Liver (tissue), 9 donors: ENCODE data around the gene RYR2. TPM values are rescaled to one million over a fixed set of nuclear protein-coding genes. Genes with fewer than 3 reads are reported as not detected.

Source experiments
- DNase-seq: peaks from one replicate; pipeline ENCODE4 v3.0.0-alpha.2; 2017; ENCODE audit warnings: low spot score
- H3K27ac ChIP-seq, 2 donors: one replicate each; pipeline ENCODE4 v1.7.0; 2013; ENCODE audit warnings: inconsistent platforms in 2 of 2, low read length in 2 of 2, control low read depth in 1 of 2, low read depth in 1 of 2, mild to moderate bottlenecking in 1 of 2
- H3K27me3 ChIP-seq, 4 donors: one replicate each; pipeline versions ENCODE4 v1.6.1 to v1.7.0; 2013; ENCODE audit warnings: low read length in 3 of 4, inconsistent platforms in 1 of 4, mild to moderate bottlenecking in 1 of 4, moderate library complexity in 1 of 4; ENCODE audit not compliant: control insufficient read depth in 4 of 4, insufficient read depth in 4 of 4
- H3K36me3 ChIP-seq, 4 donors: one replicate each; pipeline versions ENCODE4 v1.6.1 to v1.7.0; 2013; ENCODE audit warnings: low read length in 3 of 4, mild to moderate bottlenecking in 3 of 4, low read depth in 1 of 4, moderate library complexity in 1 of 4; ENCODE audit not compliant: control insufficient read depth in 4 of 4, insufficient read depth in 3 of 4
- H3K4me1 ChIP-seq, 4 donors: one replicate each; pipeline versions ENCODE4 v1.6.1 to v1.7.0; 2013; ENCODE audit warnings: low read length in 3 of 4, mild to moderate bottlenecking in 3 of 4, moderate library complexity in 1 of 4; ENCODE audit not compliant: control insufficient read depth in 4 of 4, insufficient read depth in 4 of 4
- H3K4me3 ChIP-seq, 3 donors: one replicate each; pipeline versions ENCODE4 v1.6.1 to v1.7.0; 2013; ENCODE audit warnings: low read length in 3 of 3, control low read depth in 1 of 3, low read depth in 1 of 3, mild to moderate bottlenecking in 1 of 3
- H3K9ac ChIP-seq, 2 donors: one replicate each; pipeline ENCODE4 v1.7.0; 2013; ENCODE audit warnings: low read length in 2 of 2, mild to moderate bottlenecking in 2 of 2, moderate library complexity in 2 of 2, control low read depth in 1 of 2, low read depth in 1 of 2
- H3K9me3 ChIP-seq, 4 donors: one replicate each; pipeline versions ENCODE4 v1.6.1 to v1.7.0; 2013; ENCODE audit warnings: low read length in 3 of 4; ENCODE audit not compliant: control insufficient read depth in 4 of 4
- FOXA1 ChIP-seq: IDR thresholded peaks from 2 replicates; pipeline ENCODE4 v1.6.1; 2016; ENCODE audit warnings: antibody characterized with exemption
- FOXA2 ChIP-seq: IDR thresholded peaks from 2 replicates; pipeline ENCODE4 v1.6.1; 2016; ENCODE audit warnings: antibody characterized with exemption
- HNF4A ChIP-seq, 2 donors: conservative IDR thresholded peaks; 2 replicates each; pipeline ENCODE4 v1.6.1; 2016; ENCODE audit warnings: antibody characterized with exemption in 2 of 2, mild to moderate bottlenecking in 2 of 2
- HNF4G ChIP-seq: IDR thresholded peaks from 2 replicates; pipeline ENCODE4 v1.6.1; 2016; ENCODE audit warnings: antibody characterized with exemption
- JUND ChIP-seq, 2 donors: IDR thresholded peaks; 2 replicates each; pipeline ENCODE4 v1.6.1; 2016; ENCODE audit warnings: antibody characterized with exemption in 2 of 2
- RAD21 ChIP-seq, 2 donors: IDR thresholded peaks; 2 replicates each; pipeline ENCODE4 v1.6.1; 2016; ENCODE audit warnings: antibody characterized with exemption in 2 of 2, mild to moderate bottlenecking in 2 of 2
- SP1 ChIP-seq: IDR thresholded peaks from 2 replicates; pipeline ENCODE4 v1.6.1; 2018; ENCODE audit warnings: antibody characterized with exemption, mild to moderate bottlenecking
- YY1 ChIP-seq: IDR thresholded peaks from 2 replicates; pipeline ENCODE4 v1.6.1; 2016; ENCODE audit warnings: antibody characterized with exemption, mild to moderate bottlenecking
- WGBS: extraction: QIAGEN DNeasy Blood & Tissue Kit; methylation state at CpG from one replicate; pipeline ENCODE4 v1.1.7; 2013; 5-methylcytosine and 5-hydroxymethylcytosine counted together
- polyA plus RNA-seq, 2 donors: library from polyadenylated mRNA; stranded (reverse) in 1 of 2; unstranded in 1 of 2; fragments of 200-250 nt in 1 of 2; fragments of >200 nt in 1 of 2; fragmentation: Nextera tagmentation in 1 of 2; extraction: Ambion mirVana in 1 of 2; gene quantifications; one replicate each; pipeline versions ENCODE4 v1.2.1 to v1.2.3, GENCODE V29; 2013 to 2015
- total RNA-seq, 2 donors: library from RNA; depleted of rRNA; stranded (reverse); fragments of >200 nt; gene quantifications; one replicate each; pipeline ENCODE4 v1.2.3, GENCODE V29; 2014
- TF ChIP-seq, protein P1 (sequence below): fragments of 150-350 bp; IDR thresholded peaks from 2 replicates; pipeline ENCODE4 v1.5.1; 2017; ENCODE audit warnings: improper control_type of control experiment, low read depth, low read length; ENCODE audit not compliant: missing input control
- TF ChIP-seq, protein P2 (sequence below): IDR thresholded peaks from 2 replicates; pipeline ENCODE4 v1.6.1; 2016; ENCODE audit warnings: antibody characterized with exemption
- TF ChIP-seq, protein P3 (sequence below): IDR thresholded peaks from 2 replicates; pipeline ENCODE4 v1.6.1; 2016; ENCODE audit warnings: antibody characterized with exemption
- TF ChIP-seq, protein P4 (sequence below): IDR thresholded peaks from 2 replicates; pipeline ENCODE4 v1.6.1; 2016; ENCODE audit warnings: antibody characterized with exemption
- TF ChIP-seq, protein P5 (sequence below): IDR thresholded peaks from 2 replicates; pipeline ENCODE4 v1.6.1; 2016; ENCODE audit warnings: antibody characterized with exemption, mild to moderate bottlenecking
- donor health status: healthy.
- donor health status: healthy.
- donor health status: healthy.
- donor health status: healthy.
- donor health status: healthy.

The RYR2 gene
- total and polyA plus RNA-seq, 4 donors = 0.06 to 0.75 (median 0.31) TPM

DNA sequence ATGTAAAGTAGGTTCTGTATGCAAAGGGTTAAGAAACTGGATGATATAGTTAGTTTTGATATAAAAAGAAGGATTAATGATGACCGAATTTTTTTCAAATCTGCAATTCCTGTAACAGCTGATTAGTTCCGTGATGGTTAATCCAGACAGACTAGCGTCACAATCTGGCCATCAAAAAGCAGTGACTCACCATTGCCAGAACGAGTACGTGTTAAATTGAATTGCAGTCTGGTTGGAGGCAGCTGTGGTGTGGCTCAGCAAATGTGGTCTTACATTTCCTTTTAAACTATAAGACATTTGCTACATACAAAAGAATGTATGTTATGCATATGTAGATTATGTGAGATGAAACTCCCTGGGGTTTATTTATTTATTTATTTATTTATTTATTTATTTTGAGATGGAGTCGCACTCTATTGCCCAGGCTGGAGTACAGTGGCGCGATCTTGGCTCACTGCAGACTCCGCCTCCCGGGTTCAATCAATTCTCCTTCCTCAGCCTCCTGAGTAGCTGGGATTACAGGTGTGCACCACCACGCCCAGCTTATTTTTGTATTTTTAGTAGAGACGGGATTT, 139.8 kb downstream of the RYR2 start:
- H3K4me1 ChIP-seq = no peaks in the 10 kb centered on the region
- H3K9me3 ChIP-seq = no peaks in the 10 kb centered on the region
- 88% methylated on average over 12 of the region's 12 CpGs for WGBS
- no peak for DNase-seq
- H3K4me3 ChIP-seq = no peak overlapping the region
- TF ChIP-seq, protein P1, sequence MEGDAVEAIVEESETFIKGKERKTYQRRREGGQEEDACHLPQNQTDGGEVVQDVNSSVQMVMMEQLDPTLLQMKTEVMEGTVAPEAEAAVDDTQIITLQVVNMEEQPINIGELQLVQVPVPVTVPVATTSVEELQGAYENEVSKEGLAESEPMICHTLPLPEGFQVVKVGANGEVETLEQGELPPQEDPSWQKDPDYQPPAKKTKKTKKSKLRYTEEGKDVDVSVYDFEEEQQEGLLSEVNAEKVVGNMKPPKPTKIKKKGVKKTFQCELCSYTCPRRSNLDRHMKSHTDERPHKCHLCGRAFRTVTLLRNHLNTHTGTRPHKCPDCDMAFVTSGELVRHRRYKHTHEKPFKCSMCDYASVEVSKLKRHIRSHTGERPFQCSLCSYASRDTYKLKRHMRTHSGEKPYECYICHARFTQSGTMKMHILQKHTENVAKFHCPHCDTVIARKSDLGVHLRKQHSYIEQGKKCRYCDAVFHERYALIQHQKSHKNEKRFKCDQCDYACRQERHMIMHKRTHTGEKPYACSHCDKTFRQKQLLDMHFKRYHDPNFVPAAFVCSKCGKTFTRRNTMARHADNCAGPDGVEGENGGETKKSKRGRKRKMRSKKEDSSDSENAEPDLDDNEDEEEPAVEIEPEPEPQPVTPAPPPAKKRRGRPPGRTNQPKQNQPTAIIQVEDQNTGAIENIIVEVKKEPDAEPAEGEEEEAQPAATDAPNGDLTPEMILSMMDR = no peak
- TF ChIP-seq YY1 (no peak), HNF4G (no peak), FOXA1 (no peak), SP1 (no peak), RAD21 (IDR thresholded peaks at IDR 0.05) (no peak)
- TF ChIP-seq, protein P2, sequence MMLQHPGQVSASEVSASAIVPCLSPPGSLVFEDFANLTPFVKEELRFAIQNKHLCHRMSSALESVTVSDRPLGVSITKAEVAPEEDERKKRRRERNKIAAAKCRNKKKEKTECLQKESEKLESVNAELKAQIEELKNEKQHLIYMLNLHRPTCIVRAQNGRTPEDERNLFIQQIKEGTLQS = no peak
- H3K9ac ChIP-seq = no peak overlapping the region
- H3K27ac ChIP-seq = no peak overlapping the region
- H3K36me3 ChIP-seq = no peaks in the 10 kb centered on the region
- peaks cover 0 to 3% (median 0%) of the 10 kb centered on the region in 4 donors for H3K27me3 ChIP-seq

DNA sequence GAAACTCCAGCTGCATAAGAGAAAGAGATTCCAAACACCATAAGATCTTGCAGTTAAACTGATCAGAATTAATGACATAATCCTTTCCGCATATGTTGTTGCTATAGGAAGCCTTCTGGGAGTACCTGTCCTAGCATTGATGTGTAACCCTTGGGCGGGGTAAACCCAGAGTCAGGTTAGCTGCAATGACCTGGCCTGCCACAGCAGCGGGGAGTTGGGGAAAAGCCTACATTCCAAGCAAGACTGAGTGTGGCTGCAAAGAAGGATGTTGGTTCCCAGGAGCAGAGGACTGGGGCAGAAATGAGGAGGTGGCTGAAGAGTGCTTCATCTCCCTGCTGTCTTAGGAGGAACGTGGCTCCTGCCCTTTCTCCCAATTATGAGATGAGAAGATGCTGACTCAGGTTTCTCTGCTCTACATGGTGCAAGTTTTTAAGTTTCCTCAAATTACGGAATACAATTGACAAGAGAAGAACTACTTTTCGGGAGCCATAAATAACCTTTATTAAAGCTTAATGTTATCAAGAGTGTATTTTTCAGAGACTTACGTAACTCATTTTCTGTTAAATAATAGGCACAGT, 142.1 kb downstream of the RYR2 start:
- TF ChIP-seq, protein P3, sequence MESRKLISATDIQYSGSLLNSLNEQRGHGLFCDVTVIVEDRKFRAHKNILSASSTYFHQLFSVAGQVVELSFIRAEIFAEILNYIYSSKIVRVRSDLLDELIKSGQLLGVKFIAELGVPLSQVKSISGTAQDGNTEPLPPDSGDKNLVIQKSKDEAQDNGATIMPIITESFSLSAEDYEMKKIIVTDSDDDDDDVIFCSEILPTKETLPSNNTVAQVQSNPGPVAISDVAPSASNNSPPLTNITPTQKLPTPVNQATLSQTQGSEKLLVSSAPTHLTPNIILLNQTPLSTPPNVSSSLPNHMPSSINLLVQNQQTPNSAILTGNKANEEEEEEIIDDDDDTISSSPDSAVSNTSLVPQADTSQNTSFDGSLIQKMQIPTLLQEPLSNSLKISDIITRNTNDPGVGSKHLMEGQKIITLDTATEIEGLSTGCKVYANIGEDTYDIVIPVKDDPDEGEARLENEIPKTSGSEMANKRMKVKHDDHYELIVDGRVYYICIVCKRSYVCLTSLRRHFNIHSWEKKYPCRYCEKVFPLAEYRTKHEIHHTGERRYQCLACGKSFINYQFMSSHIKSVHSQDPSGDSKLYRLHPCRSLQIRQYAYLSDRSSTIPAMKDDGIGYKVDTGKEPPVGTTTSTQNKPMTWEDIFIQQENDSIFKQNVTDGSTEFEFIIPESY = no peak
- no peak for TF ChIP-seq FOXA2
- Histone ChIP-seq H3K36me3 (no peaks in the 10 kb centered on the region), H3K27me3 (peaks cover 0 to 3% (median 0%) of the 10 kb centered on the region in 4 donors), H3K4me3 (no peak overlapping the region), H3K4me1 (no peaks in the 10 kb centered on the region), H3K9ac (no peak overlapping the region), H3K27ac (no peak overlapping the region), H3K9me3 (no peaks in the 10 kb centered on the region)
- DNase-seq = no peak
- WGBS = 64% methylated on average over 7 of the region's 7 CpGs

DNA sequence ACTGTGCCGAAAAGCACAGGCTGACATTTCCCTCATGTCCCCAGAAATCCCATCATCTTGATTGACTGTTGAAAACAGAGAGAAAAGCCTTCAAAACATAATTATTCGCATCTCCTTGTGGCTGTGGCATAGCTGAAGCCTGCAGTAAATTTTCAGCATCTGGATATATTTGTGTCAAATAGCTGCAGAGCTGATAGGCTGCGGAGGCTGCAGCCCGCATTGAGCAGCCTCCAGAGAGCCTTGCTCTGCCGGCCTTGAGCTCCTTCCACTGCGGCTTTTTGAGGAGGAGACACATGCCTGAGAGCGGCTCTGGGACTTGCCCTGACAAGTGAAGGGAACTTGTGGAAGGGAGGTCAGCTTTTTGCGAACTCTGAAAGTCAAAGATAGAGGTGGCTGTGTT, 144.7 kb downstream of the RYR2 start:
- no peaks in the 10 kb centered on the region for H3K9me3 ChIP-seq
- no peak for DNase-seq
- no peaks in the 10 kb centered on the region for H3K36me3 ChIP-seq
- whole genome bisulfite sequencing = 58% methylated on average over 8 of the region's 8 CpGs
- H3K9ac ChIP-seq = no peak overlapping the region
- no peak overlapping the region for H3K4me3 ChIP-seq
- no peaks in the 10 kb centered on the region for H3K4me1 ChIP-seq
- H3K27me3 ChIP-seq = peaks cover 0 to 1% (median 0%) of the 10 kb centered on the region in 4 donors
- no peak overlapping the region for H3K27ac ChIP-seq
- TF ChIP-seq HNF4A (conservative IDR thresholded peaks at IDR 0.05) (no peak), HNF4G (no peak), YY1 (no peak), FOXA1 (no peak), JUND (IDR thresholded peaks at IDR 0.05) (no peak), FOXA2 (no peak), SP1 (no peak)
- TF ChIP-seq, protein P2 = no peak
- TF ChIP-seq, protein P4, sequence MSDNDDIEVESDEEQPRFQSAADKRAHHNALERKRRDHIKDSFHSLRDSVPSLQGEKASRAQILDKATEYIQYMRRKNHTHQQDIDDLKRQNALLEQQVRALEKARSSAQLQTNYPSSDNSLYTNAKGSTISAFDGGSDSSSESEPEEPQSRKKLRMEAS = no peak
- TF ChIP-seq, protein P5, sequence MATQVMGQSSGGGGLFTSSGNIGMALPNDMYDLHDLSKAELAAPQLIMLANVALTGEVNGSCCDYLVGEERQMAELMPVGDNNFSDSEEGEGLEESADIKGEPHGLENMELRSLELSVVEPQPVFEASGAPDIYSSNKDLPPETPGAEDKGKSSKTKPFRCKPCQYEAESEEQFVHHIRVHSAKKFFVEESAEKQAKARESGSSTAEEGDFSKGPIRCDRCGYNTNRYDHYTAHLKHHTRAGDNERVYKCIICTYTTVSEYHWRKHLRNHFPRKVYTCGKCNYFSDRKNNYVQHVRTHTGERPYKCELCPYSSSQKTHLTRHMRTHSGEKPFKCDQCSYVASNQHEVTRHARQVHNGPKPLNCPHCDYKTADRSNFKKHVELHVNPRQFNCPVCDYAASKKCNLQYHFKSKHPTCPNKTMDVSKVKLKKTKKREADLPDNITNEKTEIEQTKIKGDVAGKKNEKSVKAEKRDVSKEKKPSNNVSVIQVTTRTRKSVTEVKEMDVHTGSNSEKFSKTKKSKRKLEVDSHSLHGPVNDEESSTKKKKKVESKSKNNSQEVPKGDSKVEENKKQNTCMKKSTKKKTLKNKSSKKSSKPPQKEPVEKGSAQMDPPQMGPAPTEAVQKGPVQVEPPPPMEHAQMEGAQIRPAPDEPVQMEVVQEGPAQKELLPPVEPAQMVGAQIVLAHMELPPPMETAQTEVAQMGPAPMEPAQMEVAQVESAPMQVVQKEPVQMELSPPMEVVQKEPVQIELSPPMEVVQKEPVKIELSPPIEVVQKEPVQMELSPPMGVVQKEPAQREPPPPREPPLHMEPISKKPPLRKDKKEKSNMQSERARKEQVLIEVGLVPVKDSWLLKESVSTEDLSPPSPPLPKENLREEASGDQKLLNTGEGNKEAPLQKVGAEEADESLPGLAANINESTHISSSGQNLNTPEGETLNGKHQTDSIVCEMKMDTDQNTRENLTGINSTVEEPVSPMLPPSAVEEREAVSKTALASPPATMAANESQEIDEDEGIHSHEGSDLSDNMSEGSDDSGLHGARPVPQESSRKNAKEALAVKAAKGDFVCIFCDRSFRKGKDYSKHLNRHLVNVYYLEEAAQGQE = no peak
- TF ChIP-seq, protein P1 = no peak
